Measurements from ENCODE around the gene COL19A1.

- TF ChIP-seq POLR2A (IDR thresholded peaks at IDR 0.05), result no peak
- no peak for TF ChIP-seq CTCF (IDR thresholded peaks at IDR 0.05)
- no peak for TF ChIP-seq POLR2AphosphoS5 (IDR thresholded peaks at IDR 0.05; ENCODE audit: insufficient read depth in 1 of 2, low read depth in 1 of 2)
These were observed 365.0 kb downstream of the COL19A1 start for GRCh38 chr6:70231311-70231710.

All from vagina (tissue), 2 donors.